Esophagus muscularis mucosa (tissue), 4 donors: ENCODE results near the gene AFF3. TPM values are rescaled to one million over a fixed set of nuclear protein-coding genes. Genes with fewer than 3 reads are reported as not detected.

Source experiments
- DNase-seq: peaks from one replicate; pipeline ENCODE4 v3.0.0-alpha.2; 2017; ENCODE audit errors: extremely low spot score
- H3K27ac ChIP-seq, 4 donors: fragments of 200-600 bp; sonication (generic); replicated peaks in 1 of 4; 1 replicate in 3 of 4; 2 replicates in 1 of 4; pipeline ENCODE4 v1.5.1; 2016 to 2019; ENCODE audit warnings: mild to moderate bottlenecking in 1 of 4
- H3K27me3 ChIP-seq, 4 donors: fragments of 200-600 bp; sonication (generic); one replicate each; pipeline versions ENCODE4 v1.5.1 to v1.6.0; 2016 to 2019
- H3K36me3 ChIP-seq, 4 donors: fragments of 200-600 bp; sonication (generic); one replicate each; pipeline ENCODE4 v1.5.1; 2016 to 2019
- H3K4me1 ChIP-seq, 4 donors: fragments of 200-600 bp; sonication (generic); one replicate each; pipeline ENCODE4 v1.5.1; 2016 to 2019
- H3K4me3 ChIP-seq, 4 donors: fragments of 200-600 bp; sonication (generic); 1 replicate in 2 of 4; 2 replicates in 2 of 4; pipeline ENCODE4 v1.5.1; 2016 to 2019; ENCODE audit warnings: mild to moderate bottlenecking in 4 of 4, moderate library complexity in 1 of 4
- H3K9me3 ChIP-seq, 4 donors: fragments of 200-600 bp; sonication (generic); 1 replicate in 3 of 4; 2 replicates in 1 of 4; pipeline ENCODE4 v1.5.1; 2016 to 2019
- CTCF ChIP-seq, 3 experiments: fragments of 200-600 bp in 2 of 3; fragments of 450-650 bp in 1 of 3; sonication (generic) in 2 of 3; IDR thresholded peaks; one replicate each; pipeline ENCODE4 v1.5.1; 2017 to 2019; ENCODE audit warnings: antibody characterized with exemption in 3 of 3, mild to moderate bottlenecking in 2 of 3, moderate library complexity in 1 of 3
- EP300 ChIP-seq: sonication (generic); formaldehyde crosslinking; IDR thresholded peaks from one replicate; pipeline ENCODE4 v1.6.1; 2017; ENCODE audit warnings: antibody characterized with exemption
- POLR2A ChIP-seq: fragments of 450-650 bp; IDR thresholded peaks from one replicate; pipeline ENCODE4 v1.6.1; 2017; ENCODE audit warnings: antibody characterized with exemption, moderate library complexity, mild to moderate bottlenecking, low read depth
- POLR2AphosphoS5 ChIP-seq, 2 donors: sonication (generic); formaldehyde crosslinking; IDR thresholded peaks; one replicate each; pipeline ENCODE4 v1.6.1; 2017; ENCODE audit warnings: antibody characterized with exemption in 2 of 2
- WGBS: methylation state at CpG from one replicate; pipeline ENCODE4 v1.1.5; 2018; 5-methylcytosine and 5-hydroxymethylcytosine counted together
- intact Hi-C: fragments of 100-400 bp; cut with DNase I; formaldehyde crosslinking; loops from one replicate; pipeline ENCODE4 v1.15.1; 2023
- total RNA-seq, 4 donors: library from RNA; depleted of rRNA; stranded (reverse); fragments of >200 nt; gene quantifications; one replicate each; pipeline versions ENCODE4 v1.1.0 to v1.2.1, GENCODE V29; 2016

The AFF3 gene
- total RNA-seq, 4 donors from 2014 or later, result 36.4 to 99.5 (median 56.9) TPM

- peaks cover 0 to 3% (median 0%) of the 10 kb centered on the region in 4 donors for H3K36me3 ChIP-seq
- intact Hi-C loops, result no loop called here
- H3K4me1 ChIP-seq, result no peaks in the 10 kb centered on the region
- H3K4me3 ChIP-seq, result no peak overlapping the region
- no peaks in the 10 kb centered on the region for H3K27me3 ChIP-seq
- H3K27ac ChIP-seq, result no peak overlapping the region
- TF ChIP-seq EP300 (no peak), POLR2A (no peak), POLR2AphosphoS5 (IDR thresholded peaks at IDR 0.05) (no peak), CTCF (IDR thresholded peaks at IDR 0.05) (no peak)
- DNase-seq, result no peak
- 74% methylated on average over 1 of the region's 1 CpG for WGBS
- no peaks in the 10 kb centered on the region for H3K9me3 ChIP-seq
Observed at GRCh38 chr2:99939135-99939534, 203.3 kb downstream of the AFF3 start.

- no peak overlapping the region for H3K27ac ChIP-seq
- peak; percentile 75 for DNase-seq
- peaks cover 0 to 6% (median 0%) of the 10 kb centered on the region in 4 donors for H3K36me3 ChIP-seq
- H3K4me1 ChIP-seq, result no peaks in the 10 kb centered on the region
- TF ChIP-seq CTCF (IDR thresholded peaks at IDR 0.05), result no peak
- no peak for TF ChIP-seq POLR2AphosphoS5 (IDR thresholded peaks at IDR 0.05)
- H3K9me3 ChIP-seq, result no peaks in the 10 kb centered on the region
- 93% methylated on average over 3 of the region's 3 CpGs for WGBS
- intact Hi-C loops, result no loop called here
- no peaks in the 10 kb centered on the region for H3K27me3 ChIP-seq
- no peak overlapping the region for H3K4me3 ChIP-seq
Observed at GRCh38 chr2:99938250-99938649, 204.1 kb downstream of the AFF3 start.

- H3K36me3 ChIP-seq, result peaks cover 0 to 6% (median 0%) of the 10 kb centered on the region in 4 donors
- H3K27me3 ChIP-seq, result no peaks in the 10 kb centered on the region
- no peak for TF ChIP-seq CTCF (IDR thresholded peaks at IDR 0.05)
- TF ChIP-seq POLR2A, result no peak
- no peak for TF ChIP-seq EP300
- TF ChIP-seq POLR2AphosphoS5 (IDR thresholded peaks at IDR 0.05), result no peak
- DNase-seq, result peak; percentile 74
- intact Hi-C loops, result no loop called here
- H3K4me1 ChIP-seq, result no peaks in the 10 kb centered on the region
- H3K27ac ChIP-seq, result no peak overlapping the region
- 78% methylated on average over 3 of the region's 3 CpGs for WGBS
- no peak overlapping the region for H3K4me3 ChIP-seq
- H3K9me3 ChIP-seq, result no peaks in the 10 kb centered on the region
Observed at GRCh38 chr2:99936065-99936464, 206.3 kb downstream of the AFF3 start.

GRCh38 chr2:99935662-99936061, 206.7 kb downstream of the AFF3 start:
- intact Hi-C loops, result no loop called here
- Histone ChIP-seq H3K4me1 (no peaks in the 10 kb centered on the region), H3K9me3 (no peaks in the 10 kb centered on the region), H3K27me3 (no peaks in the 10 kb centered on the region), H3K4me3 (no peak overlapping the region), H3K27ac (no peak overlapping the region), H3K36me3 (peaks cover 0 to 6% (median 0%) of the 10 kb centered on the region in 4 donors)
- peak; percentile 42 for DNase-seq
- TF ChIP-seq POLR2A, result no peak
- TF ChIP-seq CTCF (IDR thresholded peaks at IDR 0.05), result no peak
- no peak for TF ChIP-seq EP300
- no peak for TF ChIP-seq POLR2AphosphoS5 (IDR thresholded peaks at IDR 0.05)
- WGBS, result 80% methylated on average over 5 of the region's 5 CpGs
